HuH-7.5 (cell line): ENCODE measurements around the gene NRIP1.
"Not testable (repeated sequence)": the region's sequence is repeated elsewhere in the genome, so short reads cannot be mapped to it uniquely, and the experiment has no call there.

Source experiments
- DNase-seq: peaks from one replicate; pipeline ENCODE4 v3.0.0; 2011; ENCODE audit warnings: low spot score

The NRIP1 gene

DNA sequence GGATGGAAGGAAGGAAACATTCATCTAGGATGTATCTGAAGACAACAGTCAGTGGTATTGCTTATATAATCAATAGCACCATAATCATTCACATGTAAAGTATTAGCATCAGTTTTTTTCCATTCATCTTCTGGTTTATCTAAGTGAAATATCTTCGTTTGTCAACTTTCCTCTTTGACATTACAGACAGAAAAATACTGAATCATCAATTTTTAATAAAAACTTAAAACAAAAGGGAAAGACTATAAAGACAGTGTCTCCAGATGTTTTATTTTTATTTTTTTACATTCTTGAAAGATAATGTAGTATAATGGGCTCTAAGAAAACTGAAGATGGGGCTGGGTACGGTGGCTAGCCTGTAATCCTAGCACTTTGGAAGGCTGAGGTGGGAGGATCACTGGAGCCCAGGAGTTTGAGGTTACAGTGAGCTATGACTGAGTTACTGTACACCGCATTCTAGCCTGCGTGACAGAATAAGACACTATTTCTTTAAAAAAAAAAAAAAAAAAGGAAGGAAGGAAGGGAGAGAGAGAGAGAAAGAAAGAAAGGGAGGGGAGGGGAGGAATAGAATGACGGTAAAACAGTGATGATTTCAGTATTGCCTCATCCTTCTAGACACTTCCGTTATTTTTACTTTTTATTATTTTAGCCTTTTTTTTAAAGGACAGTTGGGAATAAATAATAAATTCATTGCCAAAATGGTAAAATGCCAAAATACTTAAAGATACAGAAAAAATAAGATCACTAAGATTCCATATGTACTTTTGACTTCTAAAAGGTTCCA is 89.5 kb downstream of the NRIP1 start:
- DNase-seq, result no peak

DNA sequence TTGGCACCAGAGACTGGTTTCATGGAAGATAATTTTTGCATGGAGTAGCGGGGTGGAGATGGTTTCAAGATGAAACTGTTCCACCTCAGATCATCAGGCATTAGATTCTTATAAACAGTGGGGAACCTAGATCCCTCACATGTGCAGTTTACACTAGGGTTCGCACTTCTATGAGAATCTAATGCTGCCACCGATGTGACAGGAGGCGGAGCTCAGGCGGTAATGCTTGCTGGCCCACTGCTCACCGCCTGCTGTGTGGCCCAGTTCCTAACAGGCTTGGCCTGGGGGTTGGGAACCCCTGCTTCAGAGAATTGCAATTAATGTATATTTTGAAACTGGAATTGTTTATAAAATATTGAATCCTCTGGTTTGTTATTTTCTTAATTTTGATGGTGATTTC is 92.1 kb downstream of the NRIP1 start:
- no peak for DNase-seq

DNA sequence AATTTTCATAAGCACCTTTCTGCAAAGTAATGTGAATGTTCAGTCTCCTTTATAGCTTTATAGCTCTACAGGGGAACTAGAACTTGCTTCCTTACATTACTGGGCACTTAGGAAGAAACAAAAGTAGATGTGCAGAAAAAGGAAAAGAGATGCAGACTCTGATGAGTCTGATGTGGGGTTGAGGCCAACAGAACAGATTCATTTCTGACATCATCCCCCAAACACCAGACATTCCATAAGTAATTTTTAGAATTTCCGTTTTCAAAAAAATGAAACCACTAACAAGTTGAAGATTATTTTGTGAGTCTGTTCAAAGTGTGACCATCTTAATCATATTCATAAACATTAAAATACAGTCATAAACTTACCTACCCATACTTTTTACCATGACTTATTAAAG is 96.0 kb downstream of the NRIP1 start:
- no peak for DNase-seq

DNA sequence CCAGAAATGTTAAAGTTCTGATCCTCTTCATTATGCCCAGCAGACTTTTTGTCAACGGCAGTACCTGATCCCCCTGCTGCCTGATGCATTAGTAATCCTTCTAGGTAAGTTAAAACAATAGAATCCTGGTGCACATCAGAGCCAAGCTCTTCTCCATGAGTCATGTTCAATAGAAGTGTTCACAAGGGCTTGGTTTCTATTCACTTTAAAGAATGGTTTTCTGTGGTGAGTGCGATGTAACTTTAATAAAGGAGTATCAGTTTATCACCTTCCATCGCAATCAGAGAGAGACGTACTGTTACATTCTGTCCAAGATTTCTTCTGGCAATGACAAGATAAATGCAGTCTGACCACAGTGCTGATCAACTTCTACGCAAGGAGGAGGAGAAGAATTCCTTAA is 96.8 kb downstream of the NRIP1 start:
- no peak for DNase-seq

DNA sequence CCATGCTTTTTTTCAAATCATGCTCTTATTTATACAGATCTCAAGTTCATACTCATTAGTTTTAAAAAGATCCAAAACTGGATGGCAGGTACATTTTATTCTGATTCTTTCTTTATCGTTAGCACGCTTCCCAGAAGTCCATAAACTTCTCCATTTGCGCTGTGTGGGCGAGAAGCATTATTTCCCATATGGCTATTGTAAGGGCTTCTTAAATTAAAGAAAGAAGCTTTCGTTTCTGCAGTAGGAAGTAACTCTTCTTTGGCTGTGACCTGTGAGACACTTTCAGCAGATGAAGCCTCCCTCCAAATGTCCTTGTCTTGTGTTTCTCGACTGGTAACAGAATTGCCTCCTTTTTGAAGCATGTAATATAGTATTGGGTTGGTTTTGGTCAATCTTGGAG is 100.2 kb downstream of the NRIP1 start:
- DNase-seq, result no peak

GRCh38 chr21:14962217-14962616 is 102.6 kb downstream of the NRIP1 start:
- DNase-seq, result no peak

DNA sequence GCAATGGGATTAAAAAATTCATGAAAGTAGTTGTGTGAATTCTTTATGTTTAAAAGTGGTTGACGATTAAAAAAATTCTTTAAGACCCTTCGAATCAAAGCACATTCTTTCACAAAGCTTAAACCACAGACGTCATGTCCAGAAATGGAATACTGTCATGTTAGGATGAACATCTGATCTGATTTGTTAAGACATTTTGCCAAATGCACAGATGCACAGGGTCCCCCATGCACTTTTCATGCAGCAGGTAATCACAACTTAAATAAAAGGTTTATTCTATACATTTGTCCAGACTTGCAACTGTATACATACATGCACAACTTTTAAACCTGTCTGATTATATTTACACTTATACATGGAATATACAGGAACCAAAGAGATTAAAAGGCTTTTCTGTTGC is 103.3 kb downstream of the NRIP1 start:
- no peak for DNase-seq

DNA sequence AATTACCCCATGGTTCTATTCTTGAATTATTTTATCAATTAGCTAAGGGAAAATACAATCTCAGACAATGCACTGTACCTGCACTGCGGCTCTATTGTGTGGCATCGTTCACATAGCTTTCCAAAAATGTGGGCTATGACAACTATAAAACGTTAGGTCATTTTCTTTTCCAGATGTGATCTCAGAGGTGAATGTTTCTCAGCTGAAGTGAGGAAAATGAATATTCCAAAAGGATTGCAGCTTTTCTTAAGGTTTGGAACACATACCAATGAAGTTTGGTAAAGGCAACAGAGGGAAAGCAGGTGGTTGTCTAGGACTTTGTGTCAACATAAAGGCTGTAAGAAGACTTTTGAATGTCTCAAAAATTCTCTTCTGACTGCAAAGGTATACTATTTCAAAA is 105.5 kb downstream of the NRIP1 start:
- DNase-seq, result no peak

- DNase-seq, result no peak
Observed at GRCh38 chr21:14957836-14958235, 107.0 kb downstream of the NRIP1 start.

DNA sequence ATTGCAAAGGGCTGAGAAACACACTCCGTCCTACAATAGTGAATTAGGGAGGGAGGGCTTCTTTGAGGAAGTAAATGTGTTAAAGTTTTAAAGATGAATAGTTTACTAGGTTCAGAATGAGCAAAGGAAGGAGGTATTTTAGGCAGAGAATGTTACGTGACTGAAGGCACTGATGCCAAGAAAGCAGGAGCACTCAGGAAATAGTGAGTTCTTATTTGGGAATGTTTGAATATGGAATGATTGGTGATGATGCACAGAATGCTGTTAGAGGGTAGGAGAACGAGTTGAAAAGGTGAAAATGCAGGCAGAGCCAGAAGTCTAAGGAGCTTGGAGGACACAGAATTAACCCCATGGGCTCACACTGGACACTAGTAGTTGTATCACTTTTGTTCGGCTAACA is 108.0 kb downstream of the NRIP1 start:
- no peak for DNase-seq

- no peak for DNase-seq
Observed at GRCh38 chr21:14955936-14956520, 108.8 kb downstream of the NRIP1 start.

- no peak for DNase-seq
Observed at GRCh38 chr21:14952916-14953315, 111.9 kb downstream of the NRIP1 start.

- no peak for DNase-seq
Observed at GRCh38 chr21:14949603-14950002, 115.2 kb downstream of the NRIP1 start.

GRCh38 chr21:14947613-14948160 is 117.1 kb downstream of the NRIP1 start:
- no peak for DNase-seq

DNA sequence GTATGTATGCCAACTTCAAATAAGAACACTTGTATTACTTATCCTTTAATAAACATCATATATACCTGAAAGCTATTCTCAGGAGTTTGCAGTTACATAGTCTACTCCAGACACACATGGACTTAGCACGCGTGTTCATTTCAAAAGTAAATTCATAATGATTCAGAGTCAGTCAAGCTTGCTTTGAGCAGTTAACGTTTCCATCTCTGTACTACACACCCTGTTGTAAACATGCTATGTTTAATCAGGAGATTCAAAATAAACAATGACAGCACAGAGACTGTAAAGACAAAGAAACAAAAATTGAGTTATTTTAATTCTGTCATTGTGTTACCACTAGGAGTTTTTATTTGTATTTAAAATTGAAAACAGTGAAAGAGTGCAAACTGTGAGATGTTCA is 119.6 kb downstream of the NRIP1 start:
- DNase-seq, result no peak

DNA sequence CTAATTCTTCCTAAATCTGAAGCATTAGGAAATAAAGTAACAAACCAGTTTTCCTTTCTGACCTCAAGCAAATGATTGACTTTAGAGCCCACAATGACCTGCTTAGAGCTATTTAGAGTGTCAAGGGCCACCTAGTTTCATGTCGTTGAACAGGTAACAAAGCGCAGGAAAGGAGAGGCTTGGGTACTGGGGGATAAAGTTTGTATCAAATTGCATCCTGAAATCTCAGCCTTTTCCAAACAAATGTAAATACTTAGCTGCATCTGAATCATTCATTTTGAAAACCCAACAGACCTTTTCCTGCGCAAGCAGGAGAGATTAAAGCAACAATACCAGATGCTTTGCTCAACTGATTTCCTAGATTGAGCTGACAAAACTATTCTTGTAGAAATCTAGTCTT is 121.2 kb downstream of the NRIP1 start:
- no peak for DNase-seq

GRCh38 chr21:14942801-14943490 is 121.9 kb downstream of the NRIP1 start:
- no peak for DNase-seq

GRCh38 chr21:14927324-14927723 is 137.5 kb downstream of the NRIP1 start:
- DNase-seq, result not testable (repeated sequence)

DNA sequence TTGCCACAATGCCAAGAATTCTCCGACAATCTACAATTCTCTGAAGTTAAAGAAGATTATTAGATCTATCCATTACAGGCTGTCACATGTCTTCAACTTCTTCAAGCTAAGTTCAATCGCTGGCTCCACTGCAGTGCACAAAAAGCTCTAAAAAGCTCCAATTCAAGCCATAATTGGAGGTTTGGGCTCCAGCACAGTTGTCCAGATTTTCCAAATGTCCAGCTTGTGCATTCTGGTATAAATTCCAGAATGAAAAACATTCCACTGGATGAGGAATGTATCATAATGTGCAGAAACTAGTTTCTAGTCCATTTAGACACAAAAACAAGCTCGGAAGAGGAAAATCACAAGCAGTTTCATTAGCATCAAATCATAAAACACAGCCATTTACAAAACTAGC is 138.6 kb downstream of the NRIP1 start:
- DNase-seq, result no peak

DNA sequence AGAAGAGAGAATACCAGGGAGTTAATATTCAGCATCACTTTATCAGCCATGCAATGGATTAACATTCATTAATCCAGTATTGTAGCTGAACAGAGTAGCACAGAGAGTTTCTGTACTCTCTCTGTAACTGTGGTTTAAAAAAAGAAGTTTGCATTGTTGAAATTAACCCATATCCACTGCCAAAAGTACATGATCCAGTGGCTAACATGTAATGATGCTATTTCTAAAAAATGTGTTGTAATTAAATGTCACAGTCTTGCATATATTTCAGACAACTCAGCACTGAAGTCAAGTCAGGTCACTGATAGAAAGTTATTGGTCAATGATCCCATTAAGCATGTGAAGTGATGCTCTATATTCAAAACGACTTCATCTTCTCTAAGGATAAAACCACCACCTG is 141.3 kb downstream of the NRIP1 start:
- no peak for DNase-seq

GRCh38 chr21:14922980-14923379 is 141.8 kb downstream of the NRIP1 start:
- DNase-seq, result no peak

- no peak for DNase-seq
Observed at GRCh38 chr21:14918527-14918926, 146.3 kb downstream of the NRIP1 start.

- no peak for DNase-seq
Observed at GRCh38 chr21:14917762-14918161, 147.0 kb downstream of the NRIP1 start.
